ENCODE measurements around the gene RNU4-1.
"Not testable (repeated sequence)": the region's sequence is repeated elsewhere in the genome, so short reads cannot be mapped to it uniquely, and the experiment has no call there.

RNU4-1 gene

DNA sequence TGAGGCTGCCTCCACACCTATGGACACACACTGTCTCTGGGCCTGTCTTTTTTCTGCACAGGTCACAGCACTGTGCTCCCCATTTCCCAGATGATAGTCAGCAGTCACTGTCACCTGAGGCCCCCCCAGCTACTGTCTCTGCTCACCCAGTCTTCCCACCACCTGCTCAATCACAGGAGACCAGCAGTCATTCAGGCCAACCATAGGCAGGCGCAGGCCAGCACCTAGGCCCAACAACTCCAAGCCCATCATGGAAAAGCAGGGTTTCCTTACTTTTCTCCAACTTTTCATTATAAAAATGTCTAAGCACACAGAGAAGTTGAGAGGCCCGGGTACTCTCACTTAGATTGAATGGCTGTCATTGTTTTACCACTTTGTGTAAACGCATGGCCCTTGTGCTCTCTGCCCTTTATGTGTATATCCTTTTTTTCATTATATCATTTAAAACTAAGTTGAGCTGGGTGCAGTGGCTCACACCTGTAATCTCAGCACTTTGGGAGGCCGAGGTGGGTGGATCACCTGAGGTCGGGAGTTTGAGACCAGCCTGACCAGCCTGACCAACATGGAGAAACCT lies 34.6 kb downstream of the RNU4-1 start:
- DNase-seq (ENCODE audit: low spot score): no peak

DNA sequence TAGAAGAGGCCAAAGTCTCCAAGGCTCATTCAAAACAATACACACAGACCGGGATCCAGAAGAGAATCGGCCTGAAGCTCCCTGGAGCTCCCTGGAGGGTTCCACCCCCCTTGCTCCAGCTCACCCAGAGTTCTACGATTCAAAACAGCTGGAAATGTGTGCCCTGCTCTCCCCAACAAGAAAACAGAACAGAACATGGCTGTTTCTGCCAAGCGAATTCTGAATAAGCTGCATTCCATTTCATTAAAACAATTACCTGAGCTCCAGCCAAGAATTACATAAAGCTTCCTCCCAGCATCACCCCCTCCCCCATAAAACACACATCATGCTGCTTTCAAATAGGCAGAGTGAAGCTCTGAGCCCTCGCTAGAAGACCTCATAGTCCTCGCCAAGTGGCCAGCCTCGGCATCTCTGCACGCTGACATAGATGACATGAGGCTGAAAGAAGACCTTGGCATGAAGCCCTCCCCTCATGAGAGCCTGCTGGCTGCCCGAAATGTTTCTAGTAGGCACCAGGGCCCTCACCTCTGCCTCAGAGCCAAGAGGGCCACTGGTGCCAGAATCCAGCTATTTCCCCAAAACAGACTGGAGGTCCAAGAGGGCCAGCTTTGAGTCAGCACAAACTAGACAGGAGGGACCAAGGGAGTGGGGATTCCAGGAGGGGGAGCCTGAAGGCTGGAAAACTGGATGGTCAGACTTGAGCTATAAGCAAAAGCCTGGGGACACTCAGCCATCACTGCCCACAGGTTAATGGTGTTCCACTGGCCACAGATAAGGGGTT lies 35.8 kb downstream of the RNU4-1 start:
- DNase-seq (ENCODE audit: low spot score): no peak

DNA sequence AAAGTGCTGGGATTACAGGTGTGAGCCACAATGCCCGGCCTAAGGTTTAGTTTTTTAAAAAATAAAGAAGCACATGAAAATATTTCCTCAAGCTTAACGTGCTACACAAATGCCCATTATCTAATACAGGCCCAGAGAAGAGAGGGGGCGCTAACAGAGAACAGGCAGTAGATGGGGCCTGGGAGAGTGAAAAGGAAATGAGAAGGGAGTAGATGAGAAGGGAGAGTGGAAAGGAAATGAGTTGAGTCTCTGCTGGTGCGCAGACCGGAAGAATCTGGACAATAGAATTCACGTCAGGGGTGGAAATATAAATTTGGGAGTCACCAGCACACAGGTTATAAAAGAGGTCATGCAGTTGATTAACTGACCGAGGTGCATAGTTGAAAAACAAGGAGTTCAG lies 38.2 kb downstream of the RNU4-1 start:
- DNase-seq (ENCODE audit: low spot score): no peak

DNA sequence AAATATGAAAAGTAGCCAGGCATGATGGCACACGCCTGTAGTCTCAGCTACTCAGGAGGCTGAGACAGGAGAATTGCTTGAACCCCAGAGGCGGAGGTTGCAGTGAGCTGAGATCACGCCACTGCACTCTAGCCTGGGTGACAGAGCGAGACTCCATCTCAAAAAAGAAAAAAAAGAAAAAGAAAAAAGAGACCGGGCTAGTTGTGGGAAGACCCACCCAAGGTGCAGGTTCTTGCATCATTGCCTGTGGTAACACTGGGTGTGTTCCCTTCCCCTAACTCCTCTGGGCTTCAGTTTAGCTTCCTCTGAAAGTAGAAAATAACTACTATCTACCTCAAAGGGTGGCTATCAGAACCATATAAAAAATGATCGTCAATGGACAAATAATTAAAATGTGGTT lies 39.7 kb downstream of the RNU4-1 start:
- DNase-seq (ENCODE audit: low spot score): not testable (repeated sequence)

DNA sequence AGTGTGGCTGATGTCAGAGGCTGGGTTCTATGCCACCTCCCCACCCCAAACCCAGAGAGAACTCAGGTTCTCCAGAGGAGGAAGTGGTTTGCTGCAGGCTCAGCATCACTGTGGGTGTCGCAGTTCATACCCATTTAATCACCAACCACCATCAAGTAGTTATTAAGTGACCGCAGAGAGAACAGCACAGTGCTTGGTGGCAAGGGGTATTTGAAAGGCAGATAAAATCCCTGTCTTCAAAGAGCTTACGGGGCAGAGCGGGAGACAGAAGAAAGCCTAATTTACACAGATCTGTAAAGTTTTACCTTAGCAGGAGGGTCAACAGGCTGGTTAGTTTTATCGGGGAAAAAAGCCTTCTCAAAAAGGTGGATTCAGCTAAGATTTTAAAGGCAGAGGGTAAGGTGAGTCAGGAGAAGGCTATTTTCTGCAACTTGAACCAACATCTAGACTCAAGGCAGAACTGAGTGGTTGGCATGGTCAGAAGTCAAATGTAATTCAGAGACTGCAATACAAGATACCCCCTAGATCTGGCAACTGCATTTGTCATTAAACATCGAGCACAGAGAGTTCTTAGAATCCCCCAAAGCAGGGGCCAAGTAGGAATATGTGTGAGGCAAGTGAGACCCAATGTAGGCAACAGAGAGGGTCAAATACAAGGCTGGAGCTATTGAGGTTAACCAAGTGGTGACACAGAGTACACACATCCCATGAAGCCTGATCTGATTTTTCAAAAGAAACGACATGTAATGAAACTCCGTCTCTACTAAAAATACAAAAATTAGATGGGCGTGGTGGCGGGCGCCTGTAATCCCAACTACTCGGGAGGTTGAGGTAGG lies 40.7 kb downstream of the RNU4-1 start:
- DNase-seq (ENCODE audit: low spot score): no peak

DNA sequence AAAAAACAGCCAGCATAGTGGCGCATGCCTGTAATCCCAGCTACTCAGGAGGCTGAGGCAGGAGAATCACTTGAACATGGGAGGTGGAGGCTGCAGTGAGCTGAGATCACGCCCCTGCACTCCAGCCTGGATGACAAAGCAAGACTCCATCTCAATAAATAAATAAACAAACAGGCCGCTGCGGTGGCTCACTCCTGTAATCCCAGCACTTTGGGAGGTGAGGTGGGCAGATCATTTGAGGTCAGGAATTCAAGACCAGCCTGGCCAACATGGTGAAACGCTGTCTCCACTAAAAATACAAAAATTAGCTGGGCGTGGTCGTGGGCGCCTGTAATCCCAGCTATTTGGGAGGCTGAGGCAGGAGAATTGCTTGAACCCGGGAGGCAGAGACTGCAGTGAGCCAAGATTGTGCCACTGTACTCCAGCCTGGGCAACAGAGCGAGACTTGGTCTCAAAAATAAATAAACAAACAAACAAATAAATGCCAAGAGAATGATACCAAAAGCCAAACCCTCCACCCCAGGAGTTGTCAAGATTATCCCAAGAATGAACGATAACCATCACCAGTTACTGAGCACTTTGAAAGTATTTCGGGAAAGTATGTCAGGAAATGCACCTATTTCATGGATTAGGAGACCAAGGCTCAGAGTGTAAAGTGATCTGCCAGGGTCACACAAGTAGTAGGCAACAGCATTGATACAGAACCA lies 41.5 kb downstream of the RNU4-1 start:
- DNase-seq (ENCODE audit: low spot score): not testable (repeated sequence)

DNA sequence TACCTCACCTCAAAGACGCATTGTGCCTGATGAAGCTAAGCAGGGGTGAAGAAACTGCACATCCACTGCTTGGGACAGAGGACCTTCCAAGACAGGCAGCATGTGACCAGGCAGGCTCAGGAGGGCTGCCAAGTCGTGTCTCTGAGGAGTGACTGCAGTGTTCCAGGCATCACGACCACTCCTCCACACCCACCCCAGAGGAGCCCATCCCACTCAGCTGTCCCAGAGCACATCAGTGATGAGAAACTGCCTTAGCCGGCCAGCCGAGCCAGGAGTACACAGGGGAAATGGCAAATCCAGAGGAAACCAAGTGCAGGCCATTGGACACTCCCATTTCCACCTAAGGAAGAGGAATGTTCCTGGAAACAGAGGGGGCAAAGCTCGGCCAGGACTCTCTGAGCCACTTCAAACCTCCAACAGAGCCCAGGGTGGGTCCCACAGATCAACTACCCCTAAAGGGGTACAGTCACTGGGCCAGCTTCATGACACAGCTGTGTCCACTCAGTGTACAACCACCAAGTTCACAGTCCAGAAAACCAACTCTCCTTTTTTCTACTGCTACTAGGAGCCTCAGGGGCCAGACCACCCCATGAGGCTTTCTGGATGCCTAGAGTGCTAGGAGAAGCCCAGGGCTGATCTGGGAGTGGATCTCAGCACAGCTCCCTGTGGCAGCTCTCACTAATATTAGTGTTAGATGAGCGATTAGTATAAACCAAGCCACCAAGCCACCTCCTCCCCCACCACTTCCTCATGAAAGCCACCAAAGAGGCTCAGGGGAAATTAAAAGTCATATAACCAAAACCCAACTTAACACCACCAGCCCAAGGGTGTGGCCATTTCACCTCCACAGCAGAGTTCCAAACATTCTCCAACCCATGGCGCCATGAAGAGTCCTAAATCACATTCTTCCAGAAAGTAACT lies 42.9 kb downstream of the RNU4-1 start:
- no peak for DNase-seq (ENCODE audit: low spot score)

DNA sequence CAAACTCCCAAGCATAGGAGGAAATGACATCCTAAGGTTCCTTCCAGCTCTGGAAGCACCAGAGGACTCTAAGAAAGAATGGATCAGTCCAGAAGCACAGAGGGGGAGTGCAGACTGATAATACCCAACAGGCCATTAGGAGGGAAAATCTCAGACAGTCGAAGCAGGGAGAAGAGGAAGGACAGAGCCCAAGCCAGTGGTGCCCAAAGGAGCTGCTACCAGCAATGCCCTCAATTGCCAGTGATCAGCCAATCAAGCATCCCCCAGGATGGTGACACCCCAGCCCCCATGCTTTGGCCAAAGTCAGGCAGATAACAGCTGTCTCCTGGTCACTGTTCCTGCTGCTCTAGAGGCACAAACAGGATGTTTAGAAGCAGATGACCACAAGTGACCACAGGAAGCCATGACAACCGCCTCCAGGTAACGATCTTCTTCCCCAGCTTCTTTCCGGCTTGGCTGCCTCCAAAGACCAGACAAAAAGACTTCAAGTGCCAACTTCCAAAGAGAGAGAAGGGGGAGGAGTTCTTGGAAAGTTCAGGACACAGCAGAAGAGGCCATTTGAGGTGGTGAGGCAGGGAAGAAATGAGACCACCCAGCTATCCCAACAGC lies 43.7 kb downstream of the RNU4-1 start:
- DNase-seq (ENCODE audit: low spot score): no peak

DNA sequence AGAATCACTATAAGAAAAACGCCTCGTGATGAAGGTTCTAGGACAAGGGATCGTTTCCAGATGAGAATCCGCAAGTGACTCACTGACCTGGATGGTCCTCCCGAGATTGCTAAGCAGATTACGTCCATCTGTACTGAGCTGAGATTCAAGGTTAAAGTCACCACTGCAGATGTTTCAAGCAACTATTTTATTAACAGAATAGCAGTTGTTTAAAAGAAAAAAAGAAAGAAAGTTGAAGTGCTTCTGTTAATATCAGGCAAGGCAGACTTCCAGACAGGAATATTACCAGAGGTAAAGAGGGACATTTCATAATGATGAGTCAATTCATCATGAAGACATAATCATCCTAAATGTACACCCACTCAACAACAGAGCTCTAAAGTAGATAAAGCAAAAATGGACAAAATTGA lies 45.4 kb downstream of the RNU4-1 start:
- DNase-seq (ENCODE audit: low spot score): no peak

DNA sequence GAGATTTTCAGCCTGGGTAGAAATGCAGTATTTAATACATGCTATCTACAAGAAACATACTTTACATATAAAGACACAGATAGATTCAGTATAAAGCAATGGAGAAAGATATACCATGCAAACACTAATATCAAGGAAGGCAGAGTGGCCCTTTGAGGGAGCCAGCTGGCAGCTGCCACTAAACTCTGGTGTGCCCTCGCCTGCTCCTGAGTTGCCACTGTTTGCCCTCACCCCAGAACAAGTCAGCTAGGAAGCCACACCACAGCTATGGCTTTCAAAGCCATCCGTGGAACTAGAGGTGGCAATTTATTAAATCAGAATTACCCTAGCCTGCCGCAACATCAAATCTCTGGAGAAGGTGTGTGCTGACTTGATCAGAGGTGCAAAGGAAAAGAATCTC lies 45.9 kb downstream of the RNU4-1 start:
- no peak for DNase-seq (ENCODE audit: low spot score)

DNA sequence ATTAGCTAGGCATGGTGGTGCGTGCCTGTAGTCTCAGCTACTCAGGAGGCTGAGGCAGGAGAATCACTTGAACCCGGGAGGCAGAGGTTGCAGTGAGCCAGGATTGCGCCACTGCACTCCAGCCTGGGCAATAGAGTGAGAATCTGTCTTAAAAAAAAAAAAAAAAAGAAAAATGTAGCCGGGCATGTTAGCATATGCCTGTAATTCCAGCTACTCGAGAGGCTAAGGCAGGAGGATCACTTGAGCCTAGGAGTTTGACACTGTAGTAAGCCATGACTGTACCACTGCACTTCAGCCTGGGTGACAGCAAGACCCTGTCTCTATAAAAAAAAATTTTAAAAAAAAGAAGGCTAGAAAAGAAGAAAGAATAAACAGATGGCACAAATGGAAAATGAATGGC lies 46.3 kb downstream of the RNU4-1 start:
- DNase-seq (ENCODE audit: low spot score): not testable (repeated sequence)

All from HuH-7.5 (cell line).